ENCODE data around the gene TBXAS1.

Gene TBXAS1

DNA sequence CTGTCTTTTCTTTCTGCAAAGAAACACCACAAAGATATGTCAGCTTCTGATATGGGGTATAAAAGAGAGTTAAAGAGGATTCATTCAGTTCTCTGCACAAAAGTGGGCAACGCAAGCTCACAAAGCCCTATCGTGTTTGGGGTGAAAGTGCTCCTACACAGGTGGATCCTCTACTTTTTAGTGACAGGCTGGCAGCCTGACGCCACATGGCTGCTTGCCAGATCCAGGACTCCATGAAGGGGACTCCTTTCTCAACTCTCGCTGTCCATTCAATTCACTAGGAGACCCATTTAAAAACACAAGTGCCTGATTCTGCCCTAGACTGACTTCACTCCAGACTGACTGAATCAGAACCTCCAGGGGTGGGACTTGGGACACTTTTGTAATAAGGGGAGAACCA, 225.7 kb downstream of the TBXAS1 start:
- no peaks in the 10 kb centered on the region for H3K9me3 ChIP-seq (ENCODE audit: control insufficient read depth, low read length)
- H2BK120ac ChIP-seq (ENCODE audit: low read depth, low read length): no peak overlapping the region
- no peak overlapping the region for H2AFZ ChIP-seq (ENCODE audit: low read depth, low read length)
- no peak overlapping the region for H3K4ac ChIP-seq (ENCODE audit: low read depth in 1 of 2, low read length in 2 of 2)
- H3K4me2 ChIP-seq (ENCODE audit: low read length, poor library complexity, severe bottlenecking): no peak overlapping the region
- peaks cover 4 to 43% of the 10 kb centered on the region in 2 experiments for H3K36me3 ChIP-seq (ENCODE audit: control insufficient read depth in 1 of 2, insufficient read depth in 2 of 2, low read depth in 1 of 2, low read length in 2 of 2)
- H3K27me3 ChIP-seq (ENCODE audit: control insufficient read depth in 1 of 2, insufficient read depth in 1 of 2, low read length in 2 of 2): no peaks in the 10 kb centered on the region
- no peak overlapping the region for H4K8ac ChIP-seq (ENCODE audit: low read length)
- H2BK15ac ChIP-seq (ENCODE audit: low read depth, poor library complexity, severe bottlenecking): no peak overlapping the region
- H3K4me1 ChIP-seq (ENCODE audit: control insufficient read depth, insufficient read depth, low read depth, low read length): peaks cover 6% of the 10 kb centered on the region
- H2AK5ac ChIP-seq (ENCODE audit: low read length, severe bottlenecking): no peak overlapping the region
- H3K18ac ChIP-seq (ENCODE audit: low read depth in 1 of 2, low read length in 2 of 2): no peak overlapping the region
- H3K79me1 ChIP-seq (replicated peaks; ENCODE audit: low read length, poor library complexity, severe bottlenecking): peaks cover 21% of the 10 kb centered on the region
- no peak overlapping the region for H2BK5ac ChIP-seq (ENCODE audit: low read depth, low read length, poor library complexity, severe bottlenecking)
- WGBS: 97% methylated on average over 4 of the region's 4 CpGs
- no peak overlapping the region for H3K27ac ChIP-seq (ENCODE audit: low read length, poor library complexity, severe bottlenecking)
- no peak overlapping the region for H3K14ac ChIP-seq (ENCODE audit: low read length in 2 of 2)
- H4K91ac ChIP-seq (ENCODE audit: low read length): no peak overlapping the region
- H2BK12ac ChIP-seq (ENCODE audit: low read length in 2 of 2): no peak overlapping the region
- no peak overlapping the region for H3K9ac ChIP-seq (ENCODE audit: low read length)
- no peak for DNase-seq
- no peak overlapping the region for H3K4me3 ChIP-seq (ENCODE audit: insufficient read depth in 1 of 2, low read depth in 1 of 2, low read length in 2 of 2)
- H3K23ac ChIP-seq (ENCODE audit: low read length in 2 of 2): no peak overlapping the region

DNA sequence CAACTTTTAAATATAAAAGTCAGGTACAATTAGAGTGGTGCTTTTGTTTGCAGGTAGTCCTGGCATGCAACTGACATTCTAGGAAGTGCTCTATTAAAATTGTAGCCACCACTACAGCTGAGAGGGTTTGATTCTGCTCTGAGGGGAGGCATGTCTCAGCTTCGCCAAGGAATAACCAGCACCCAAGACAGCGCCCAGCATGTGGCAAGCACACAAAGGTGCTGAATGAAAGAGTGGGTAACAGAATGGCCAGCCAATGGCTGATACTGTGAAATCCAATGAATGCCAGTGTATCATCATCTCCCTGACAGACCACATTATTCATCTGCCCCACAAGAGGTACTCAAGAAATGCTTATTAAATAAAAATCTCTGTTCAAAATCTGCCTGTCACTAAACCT, 226.8 kb downstream of the TBXAS1 start:
- 100% methylated on average over 2 of the region's 2 CpGs for WGBS
- H2BK120ac ChIP-seq (ENCODE audit: low read depth, low read length): no peak overlapping the region
- no peak overlapping the region for H3K4me2 ChIP-seq (ENCODE audit: low read length, poor library complexity, severe bottlenecking)

GRCh38 chr7:140056431-140057142, 227.5 kb downstream of the TBXAS1 start:
- Histone ChIP-seq H3K4ac (ENCODE audit: low read depth in 1 of 2, low read length in 2 of 2) (no peak overlapping the region), H2BK15ac (ENCODE audit: low read depth, poor library complexity, severe bottlenecking) (no peak overlapping the region), H3K4me2 (ENCODE audit: low read length, poor library complexity, severe bottlenecking) (no peak overlapping the region), H3K79me1 (replicated peaks; ENCODE audit: low read length, poor library complexity, severe bottlenecking) (peaks cover 22% of the 10 kb centered on the region), H3K9ac (ENCODE audit: low read length) (no peak overlapping the region), H3K4me3 (ENCODE audit: insufficient read depth in 1 of 2, low read depth in 1 of 2, low read length in 2 of 2) (no peak overlapping the region), H3K14ac (ENCODE audit: low read length in 2 of 2) (no peak overlapping the region), H3K9me3 (ENCODE audit: control insufficient read depth, low read length) (no peaks in the 10 kb centered on the region), H2BK5ac (ENCODE audit: low read depth, low read length, poor library complexity, severe bottlenecking) (no peak overlapping the region), H3K27me3 (ENCODE audit: control insufficient read depth in 1 of 2, insufficient read depth in 1 of 2, low read length in 2 of 2) (no peaks in the 10 kb centered on the region), H2BK120ac (ENCODE audit: low read depth, low read length) (no peak overlapping the region), H3K18ac (ENCODE audit: low read depth in 1 of 2, low read length in 2 of 2) (no peak overlapping the region), H3K4me1 (ENCODE audit: control insufficient read depth, insufficient read depth, low read depth, low read length) (peaks cover 9% of the 10 kb centered on the region), H3K23ac (ENCODE audit: low read length in 2 of 2) (no peak overlapping the region), H4K91ac (ENCODE audit: low read length) (no peak overlapping the region), H2BK12ac (ENCODE audit: low read length in 2 of 2) (no peak overlapping the region), H4K8ac (ENCODE audit: low read length) (no peak overlapping the region), H2AFZ (ENCODE audit: low read depth, low read length) (no peak overlapping the region), H3K36me3 (ENCODE audit: control insufficient read depth in 1 of 2, insufficient read depth in 2 of 2, low read depth in 1 of 2, low read length in 2 of 2) (peaks cover 4 to 42% of the 10 kb centered on the region in 2 experiments), H2AK5ac (ENCODE audit: low read length, severe bottlenecking) (no peak overlapping the region), H3K27ac (ENCODE audit: low read length, poor library complexity, severe bottlenecking) (no peak overlapping the region)
- no peak for DNase-seq
- 98% methylated on average over 5 of the region's 5 CpGs for WGBS

More for the DNA sequence above, 226.8 kb downstream of the TBXAS1 start:
- Histone ChIP-seq H3K14ac (ENCODE audit: low read length in 2 of 2) (no peak overlapping the region), H3K9ac (ENCODE audit: low read length) (no peak overlapping the region), H3K4me3 (ENCODE audit: insufficient read depth in 1 of 2, low read depth in 1 of 2, low read length in 2 of 2) (no peak overlapping the region), H3K4ac (ENCODE audit: low read depth in 1 of 2, low read length in 2 of 2) (no peak overlapping the region), H2AK5ac (ENCODE audit: low read length, severe bottlenecking) (no peak overlapping the region), H2AFZ (ENCODE audit: low read depth, low read length) (no peak overlapping the region), H3K79me1 (replicated peaks; ENCODE audit: low read length, poor library complexity, severe bottlenecking) (peaks cover 18% of the 10 kb centered on the region), H3K36me3 (ENCODE audit: control insufficient read depth in 1 of 2, insufficient read depth in 2 of 2, low read depth in 1 of 2, low read length in 2 of 2) (peaks cover 4 to 43% of the 10 kb centered on the region in 2 experiments), H3K27ac (ENCODE audit: low read length, poor library complexity, severe bottlenecking) (no peak overlapping the region), H3K9me3 (ENCODE audit: control insufficient read depth, low read length) (no peaks in the 10 kb centered on the region), H4K91ac (ENCODE audit: low read length) (no peak overlapping the region), H4K8ac (ENCODE audit: low read length) (no peak overlapping the region), H3K18ac (ENCODE audit: low read depth in 1 of 2, low read length in 2 of 2) (no peak overlapping the region), H2BK5ac (ENCODE audit: low read depth, low read length, poor library complexity, severe bottlenecking) (no peak overlapping the region), H3K4me1 (ENCODE audit: control insufficient read depth, insufficient read depth, low read depth, low read length) (peaks cover 9% of the 10 kb centered on the region), H2BK15ac (ENCODE audit: low read depth, poor library complexity, severe bottlenecking) (no peak overlapping the region), H3K23ac (ENCODE audit: low read length in 2 of 2) (no peak overlapping the region), H2BK12ac (ENCODE audit: low read length in 2 of 2) (no peak overlapping the region), H3K27me3 (ENCODE audit: control insufficient read depth in 1 of 2, insufficient read depth in 1 of 2, low read length in 2 of 2) (no peaks in the 10 kb centered on the region)
- no peak for DNase-seq

DNA sequence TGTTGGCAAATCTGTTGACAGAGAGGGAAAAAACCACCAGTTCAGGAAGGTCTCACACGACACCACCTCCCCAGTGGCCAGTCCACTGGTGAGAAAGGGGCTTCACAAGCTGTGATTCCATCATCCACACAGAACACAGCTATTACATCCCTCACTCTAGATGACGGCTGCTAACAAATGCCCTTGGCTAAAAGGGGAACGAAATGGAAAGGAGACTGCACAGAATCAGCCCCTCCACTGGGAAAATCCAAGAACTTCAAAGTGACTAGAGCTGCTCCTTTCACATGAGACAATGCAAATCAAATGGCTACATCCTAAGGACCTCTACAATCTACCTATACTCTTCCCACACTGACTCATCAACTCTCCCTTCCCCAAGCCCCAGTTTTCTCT, 228.1 kb downstream of the TBXAS1 start:
- 91% methylated on average over 3 of the region's 3 CpGs for WGBS
- no peak for DNase-seq

More for the DNA sequence above, 228.1 kb downstream of the TBXAS1 start:
- Histone ChIP-seq H3K36me3 (ENCODE audit: control insufficient read depth in 1 of 2, insufficient read depth in 2 of 2, low read depth in 1 of 2, low read length in 2 of 2) (peaks cover 4 to 37% of the 10 kb centered on the region in 2 experiments), H3K79me1 (replicated peaks; ENCODE audit: low read length, poor library complexity, severe bottlenecking) (peaks cover 22% of the 10 kb centered on the region), H4K91ac (ENCODE audit: low read length) (no peak overlapping the region), H2AK5ac (ENCODE audit: low read length, severe bottlenecking) (no peak overlapping the region), H4K8ac (ENCODE audit: low read length) (no peak overlapping the region), H2BK120ac (ENCODE audit: low read depth, low read length) (no peak overlapping the region), H2BK12ac (ENCODE audit: low read length in 2 of 2) (no peak overlapping the region), H3K18ac (ENCODE audit: low read depth in 1 of 2, low read length in 2 of 2) (no peak overlapping the region), H3K27me3 (ENCODE audit: control insufficient read depth in 1 of 2, insufficient read depth in 1 of 2, low read length in 2 of 2) (no peaks in the 10 kb centered on the region), H3K4me3 (ENCODE audit: insufficient read depth in 1 of 2, low read depth in 1 of 2, low read length in 2 of 2) (no peak overlapping the region), H3K4ac (ENCODE audit: low read depth in 1 of 2, low read length in 2 of 2) (no peak overlapping the region), H3K9ac (ENCODE audit: low read length) (no peak overlapping the region), H3K14ac (ENCODE audit: low read length in 2 of 2) (no peak overlapping the region), H2BK5ac (ENCODE audit: low read depth, low read length, poor library complexity, severe bottlenecking) (no peak overlapping the region), H3K4me2 (ENCODE audit: low read length, poor library complexity, severe bottlenecking) (no peak overlapping the region), H3K9me3 (ENCODE audit: control insufficient read depth, low read length) (no peaks in the 10 kb centered on the region), H3K23ac (ENCODE audit: low read length in 2 of 2) (no peak overlapping the region), H3K27ac (ENCODE audit: low read length, poor library complexity, severe bottlenecking) (no peak overlapping the region), H2BK15ac (ENCODE audit: low read depth, poor library complexity, severe bottlenecking) (no peak overlapping the region), H3K4me1 (ENCODE audit: control insufficient read depth, insufficient read depth, low read depth, low read length) (peaks cover 11% of the 10 kb centered on the region), H2AFZ (ENCODE audit: low read depth, low read length) (no peak overlapping the region)

Measured in mesenchymal stem cell (in vitro differentiated cells and primary cell).